Keratinocyte (primary cell): Measurements from ENCODE around the gene ROBO2.

Source experiments
- EZH2 ChIP-seq: IDR thresholded peaks from one replicate; pipeline ENCODE4 v1.6.1; 2012; ENCODE audit warnings: inconsistent platforms, mild to moderate bottlenecking, low read length, moderate library complexity
- TF ChIP-seq, protein P1 (sequence below), 3 experiments: IDR thresholded peaks in 1 of 3; conservative IDR thresholded peaks in 1 of 3; optimal IDR thresholded peaks in 1 of 3; 2 replicates in 2 of 3; 3 replicates in 1 of 3; pipeline versions ENCODE3 to v1.5.1; 2011; ENCODE audit warnings: low read length in 3 of 3, mild to moderate bottlenecking in 3 of 3, moderate library complexity in 2 of 3, control low read depth in 1 of 3, inconsistent platforms in 1 of 3; ENCODE audit not compliant: insufficient read depth in 2 of 3; ENCODE audit errors: extremely low read depth in 1 of 3

- TF ChIP-seq EZH2 = no peak
- TF ChIP-seq, protein P1, sequence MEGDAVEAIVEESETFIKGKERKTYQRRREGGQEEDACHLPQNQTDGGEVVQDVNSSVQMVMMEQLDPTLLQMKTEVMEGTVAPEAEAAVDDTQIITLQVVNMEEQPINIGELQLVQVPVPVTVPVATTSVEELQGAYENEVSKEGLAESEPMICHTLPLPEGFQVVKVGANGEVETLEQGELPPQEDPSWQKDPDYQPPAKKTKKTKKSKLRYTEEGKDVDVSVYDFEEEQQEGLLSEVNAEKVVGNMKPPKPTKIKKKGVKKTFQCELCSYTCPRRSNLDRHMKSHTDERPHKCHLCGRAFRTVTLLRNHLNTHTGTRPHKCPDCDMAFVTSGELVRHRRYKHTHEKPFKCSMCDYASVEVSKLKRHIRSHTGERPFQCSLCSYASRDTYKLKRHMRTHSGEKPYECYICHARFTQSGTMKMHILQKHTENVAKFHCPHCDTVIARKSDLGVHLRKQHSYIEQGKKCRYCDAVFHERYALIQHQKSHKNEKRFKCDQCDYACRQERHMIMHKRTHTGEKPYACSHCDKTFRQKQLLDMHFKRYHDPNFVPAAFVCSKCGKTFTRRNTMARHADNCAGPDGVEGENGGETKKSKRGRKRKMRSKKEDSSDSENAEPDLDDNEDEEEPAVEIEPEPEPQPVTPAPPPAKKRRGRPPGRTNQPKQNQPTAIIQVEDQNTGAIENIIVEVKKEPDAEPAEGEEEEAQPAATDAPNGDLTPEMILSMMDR (optimal IDR thresholded peaks at IDR 0.05 in 1 of 3, IDR thresholded peaks at IDR 0.05 in 1 of 3, conservative IDR thresholded peaks at IDR 0.05 in 1 of 3; ENCODE audit: extremely low read depth in 1 of 3, insufficient read depth in 2 of 3, low read length in 3 of 3) = peak; percentile 50 to 61 (median 61)
Measured at GRCh38 chr3:77254967-77255831, 215.3 kb downstream of the ROBO2 start.
